ENCODE data around the gene SLC7A1.

- no peak for TF ChIP-seq CTCF (IDR thresholded peaks at IDR 0.05; ENCODE audit: control extremely low read depth in 1 of 3, insufficient read depth in 1 of 3, low read depth in 1 of 3, low read length in 3 of 3)
- no peak for TF ChIP-seq HDAC2 (IDR thresholded peaks at IDR 0.05; ENCODE audit: borderline replicate concordance in 1 of 2, low read depth in 2 of 2, low read length in 2 of 2)
Measured at GRCh38 chr13:29521336-29521735, 74.2 kb downstream of the SLC7A1 start.

Data from H1 (cell line).